ENCODE results near the gene RIBC2. TPM values are rescaled to one million over a fixed set of nuclear protein-coding genes. Genes with fewer than 3 reads are reported as not detected.
"Not testable (repeated sequence)": the region's sequence is repeated elsewhere in the genome, so short reads cannot be mapped to it uniquely, and the experiment has no call there.

Gene RIBC2
- 1 to 10 TPM; 8.2 to 9.2 TPM for total RNA-seq

GRCh38 chr22:45413368-45414211 lies at the start of gene RIBC2, which contains the start of gene SMC1B:
TSS of gene RIBC2 (plus strand) at chr22:45413693. CDS start at chr22:45413887, 194 bp downstream.
TSS of gene SMC1B (minus strand) at chr22:45413599. CDS start at chr22:45413567, 32 bp downstream.
- DNase-seq = peak; percentile 90
- Mint-ChIP-seq H3K27me3 (no peaks in the 10 kb centered on the region), H3K9me3 (no peaks in the 10 kb centered on the region), H3K36me3 (peaks cover 28% of the 10 kb centered on the region), H3K4me3 (peak within 1 kb of the TSS; percentile 80), H3K27ac (peak within 1 kb of the TSS; percentile 86), H3K4me1 (peaks cover 9% of the 10 kb centered on the region)

GRCh38 chr22:45366713-45367112 lies 46.8 kb upstream of the RIBC2 start:
- no peaks in the 10 kb centered on the region for H3K4me1 Mint-ChIP-seq
- H3K27me3 Mint-ChIP-seq = no peaks in the 10 kb centered on the region
- H3K36me3 Mint-ChIP-seq = peaks cover 5% of the 10 kb centered on the region
- peaks cover 5% of the 10 kb centered on the region for H3K9me3 Mint-ChIP-seq
- no peak overlapping the region for H3K4me3 Mint-ChIP-seq
- no peak overlapping the region for H3K27ac Mint-ChIP-seq
- DNase-seq = no peak

- H3K27ac Mint-ChIP-seq, H3K27me3 Mint-ChIP-seq, H3K4me3 Mint-ChIP-seq, DNase-seq, H3K4me1 Mint-ChIP-seq, H3K36me3 Mint-ChIP-seq, H3K9me3 Mint-ChIP-seq: not testable (repeated sequence)
Observed at GRCh38 chr22:45373592-45373991, 39.9 kb upstream of the RIBC2 start.

- no peak overlapping the region for H3K27ac Mint-ChIP-seq
- H3K27me3 Mint-ChIP-seq = no peaks in the 10 kb centered on the region
- no peak for DNase-seq
- no peak overlapping the region for H3K4me3 Mint-ChIP-seq
- H3K4me1 Mint-ChIP-seq = peaks cover 4% of the 10 kb centered on the region
- H3K9me3 Mint-ChIP-seq = no peaks in the 10 kb centered on the region
- no peaks in the 10 kb centered on the region for H3K36me3 Mint-ChIP-seq
Observed at GRCh38 chr22:45376009-45376408, 37.5 kb upstream of the RIBC2 start.

GRCh38 chr22:45376703-45377102 lies 36.8 kb upstream of the RIBC2 start:
- Mint-ChIP-seq H3K27ac (no peak overlapping the region), H3K4me1 (peaks cover 4% of the 10 kb centered on the region), H3K4me3 (no peak overlapping the region), H3K36me3 (no peaks in the 10 kb centered on the region), H3K27me3 (no peaks in the 10 kb centered on the region), H3K9me3 (no peaks in the 10 kb centered on the region)
- no peak for DNase-seq

- Mint-ChIP-seq H3K27me3 (no peaks in the 10 kb centered on the region), H3K27ac (no peak overlapping the region), H3K9me3 (no peaks in the 10 kb centered on the region), H3K36me3 (no peaks in the 10 kb centered on the region), H3K4me3 (no peak overlapping the region), H3K4me1 (no peaks in the 10 kb centered on the region)
- no peak for DNase-seq
Observed at GRCh38 chr22:45381348-45381747, 32.1 kb upstream of the RIBC2 start.

- H3K36me3 Mint-ChIP-seq = no peaks in the 10 kb centered on the region
- H3K27me3 Mint-ChIP-seq = peaks cover 3% of the 10 kb centered on the region
- no peak overlapping the region for H3K27ac Mint-ChIP-seq
- DNase-seq = no peak
- no peaks in the 10 kb centered on the region for H3K9me3 Mint-ChIP-seq
- H3K4me3 Mint-ChIP-seq = no peak overlapping the region
- no peaks in the 10 kb centered on the region for H3K4me1 Mint-ChIP-seq
Observed at GRCh38 chr22:45389546-45389945, 23.9 kb upstream of the RIBC2 start.

GRCh38 chr22:45397806-45398205 lies 15.7 kb upstream of the RIBC2 start:
- Mint-ChIP-seq H3K4me3 (no peak overlapping the region), H3K36me3 (peaks cover 3% of the 10 kb centered on the region), H3K27ac (no peak overlapping the region), H3K27me3 (no peaks in the 10 kb centered on the region), H3K4me1 (no peaks in the 10 kb centered on the region), H3K9me3 (peaks cover 2% of the 10 kb centered on the region)
- DNase-seq = no peak

GRCh38 chr22:45398214-45398613 lies 15.3 kb upstream of the RIBC2 start:
- no peak for DNase-seq
- Mint-ChIP-seq H3K27me3 (no peaks in the 10 kb centered on the region), H3K4me1 (no peaks in the 10 kb centered on the region), H3K9me3 (peaks cover 2% of the 10 kb centered on the region), H3K27ac (no peak overlapping the region), H3K36me3 (peaks cover 3% of the 10 kb centered on the region), H3K4me3 (no peak overlapping the region)

- peaks cover 3% of the 10 kb centered on the region for H3K36me3 Mint-ChIP-seq
- H3K27me3 Mint-ChIP-seq = no peaks in the 10 kb centered on the region
- H3K4me1 Mint-ChIP-seq = no peaks in the 10 kb centered on the region
- no peak for DNase-seq
- no peak overlapping the region for H3K4me3 Mint-ChIP-seq
- H3K27ac Mint-ChIP-seq = no peak overlapping the region
- peaks cover 2% of the 10 kb centered on the region for H3K9me3 Mint-ChIP-seq
Observed at GRCh38 chr22:45399712-45400445, 13.6 kb upstream of the RIBC2 start.

GRCh38 chr22:45402466-45402985 lies 11.0 kb upstream of the RIBC2 start:
- peaks cover 2% of the 10 kb centered on the region for H3K9me3 Mint-ChIP-seq
- H3K27me3 Mint-ChIP-seq = no peaks in the 10 kb centered on the region
- DNase-seq = no peak
- H3K36me3 Mint-ChIP-seq = peaks cover 3% of the 10 kb centered on the region
- H3K27ac Mint-ChIP-seq = no peak overlapping the region
- H3K4me3 Mint-ChIP-seq = no peak overlapping the region
- no peaks in the 10 kb centered on the region for H3K4me1 Mint-ChIP-seq

- H3K4me1 Mint-ChIP-seq = peaks cover 2% of the 10 kb centered on the region
- H3K9me3 Mint-ChIP-seq = peaks cover 2% of the 10 kb centered on the region
- no peak overlapping the region for H3K4me3 Mint-ChIP-seq
- H3K27me3 Mint-ChIP-seq = no peaks in the 10 kb centered on the region
- DNase-seq = no peak
- no peak overlapping the region for H3K27ac Mint-ChIP-seq
- peaks cover 7% of the 10 kb centered on the region for H3K36me3 Mint-ChIP-seq
Observed at GRCh38 chr22:45407793-45408192, 5.7 kb upstream of the RIBC2 start.

GRCh38 chr22:45413013-45413367 lies 503 bp upstream of the RIBC2 start:
- Mint-ChIP-seq H3K27ac (peak overlapping the region; percentile 86), H3K27me3 (no peaks in the 10 kb centered on the region), H3K9me3 (no peaks in the 10 kb centered on the region), H3K4me3 (peak overlapping the region; percentile 80), H3K36me3 (peaks cover 27% of the 10 kb centered on the region), H3K4me1 (peaks cover 9% of the 10 kb centered on the region)
- no peak for DNase-seq

GRCh38 chr22:45418056-45418769 lies 4.7 kb downstream of the RIBC2 start:
- Mint-ChIP-seq H3K4me1 (peaks cover 7% of the 10 kb centered on the region), H3K27ac (no peak overlapping the region)

GRCh38 chr22:45418770-45419138 lies 5.3 kb downstream of the RIBC2 start:
- H3K4me3 Mint-ChIP-seq = no peak overlapping the region

More at GRCh38 chr22:45418056-45418769, 4.7 kb downstream of the RIBC2 start:
- H3K27me3 Mint-ChIP-seq = no peaks in the 10 kb centered on the region
- no peaks in the 10 kb centered on the region for H3K9me3 Mint-ChIP-seq
- H3K4me3 Mint-ChIP-seq = no peak overlapping the region
- H3K36me3 Mint-ChIP-seq = peaks cover 44% of the 10 kb centered on the region
- DNase-seq = no peak

More at GRCh38 chr22:45418770-45419138, 5.3 kb downstream of the RIBC2 start:
- no peak overlapping the region for H3K27ac Mint-ChIP-seq
- peaks cover 7% of the 10 kb centered on the region for H3K4me1 Mint-ChIP-seq
- DNase-seq = no peak
- no peaks in the 10 kb centered on the region for H3K9me3 Mint-ChIP-seq
- H3K27me3 Mint-ChIP-seq = no peaks in the 10 kb centered on the region
- peaks cover 47% of the 10 kb centered on the region for H3K36me3 Mint-ChIP-seq
